Uterus (tissue), 4 donors: ENCODE results near the gene SCRT2. TPM values are rescaled to one million over a fixed set of nuclear protein-coding genes. Genes with fewer than 3 reads are reported as not detected.

ENCODE experiments used
- DNase-seq, 2 donors: peaks; one replicate each; pipeline ENCODE4 v3.0.0-alpha.2; 2019 to 2020
- H3K27ac ChIP-seq, 2 donors: fragments of 200-600 bp; sonication (generic); 1 replicate in 1 of 2; 2 replicates in 1 of 2; pipeline ENCODE4 v1.5.1; 2016 to 2018
- H3K27me3 ChIP-seq, 2 donors: fragments of 200-600 bp; sonication (generic); one replicate each; pipeline ENCODE4 v1.5.1; 2018 to 2019; ENCODE audit warnings: control low read depth in 1 of 2
- H3K36me3 ChIP-seq, 2 donors: fragments of 200-600 bp; sonication (generic); one replicate each; pipeline ENCODE4 v1.5.1; 2019; ENCODE audit warnings: control low read depth in 1 of 2
- H3K4me1 ChIP-seq, 2 donors: fragments of 200-600 bp; sonication (generic); one replicate each; pipeline ENCODE4 v1.5.1; 2018 to 2019; ENCODE audit warnings: control low read depth in 1 of 2
- H3K4me3 ChIP-seq, 2 donors: fragments of 200-600 bp; sonication (generic); 1 replicate in 1 of 2; 2 replicates in 1 of 2; pipeline ENCODE4 v1.5.1; 2018 to 2019; ENCODE audit warnings: mild to moderate bottlenecking in 1 of 2
- H3K9me3 ChIP-seq, 2 donors: fragments of 200-600 bp; sonication (generic); one replicate each; pipeline ENCODE4 v1.5.1; 2019; ENCODE audit warnings: control low read depth in 1 of 2
- POLR2A ChIP-seq, 2 donors: fragments of 450-650 bp; IDR thresholded peaks; one replicate each; pipeline ENCODE4 v1.6.1; 2016; ENCODE audit warnings: antibody characterized with exemption in 2 of 2, mild to moderate bottlenecking in 1 of 2, moderate library complexity in 1 of 2
- intact Hi-C: fragments of 100-400 bp; cut with DNase I; formaldehyde crosslinking; loops from one replicate; pipeline ENCODE4 v1.15.1; 2023; ENCODE audit warnings: low total_unique reads
- total RNA-seq, 4 donors: library from RNA; depleted of rRNA in 3 of 4; stranded (reverse); fragments of >200 nt in 3 of 4; gene quantifications; one replicate each; pipeline versions ENCODE4 v1.1.0 to v1.2.4, GENCODE V29; 2014 to 2023
- TF ChIP-seq, protein P1 (sequence below), 4 experiments: fragments of 200-600 bp in 2 of 4; fragments of 450-650 bp in 2 of 4; sonication (generic) in 2 of 4; IDR thresholded peaks; one replicate each; pipeline ENCODE4 v1.5.1; 2016 to 2019; ENCODE audit warnings: antibody characterized with exemption in 4 of 4, mild to moderate bottlenecking in 2 of 4, moderate library complexity in 1 of 4
- donor health status: DM: yes; HTN: yes; CAD: no.

Gene SCRT2
- total RNA-seq, 4 donors from 2014 or later = not detected

DNA sequence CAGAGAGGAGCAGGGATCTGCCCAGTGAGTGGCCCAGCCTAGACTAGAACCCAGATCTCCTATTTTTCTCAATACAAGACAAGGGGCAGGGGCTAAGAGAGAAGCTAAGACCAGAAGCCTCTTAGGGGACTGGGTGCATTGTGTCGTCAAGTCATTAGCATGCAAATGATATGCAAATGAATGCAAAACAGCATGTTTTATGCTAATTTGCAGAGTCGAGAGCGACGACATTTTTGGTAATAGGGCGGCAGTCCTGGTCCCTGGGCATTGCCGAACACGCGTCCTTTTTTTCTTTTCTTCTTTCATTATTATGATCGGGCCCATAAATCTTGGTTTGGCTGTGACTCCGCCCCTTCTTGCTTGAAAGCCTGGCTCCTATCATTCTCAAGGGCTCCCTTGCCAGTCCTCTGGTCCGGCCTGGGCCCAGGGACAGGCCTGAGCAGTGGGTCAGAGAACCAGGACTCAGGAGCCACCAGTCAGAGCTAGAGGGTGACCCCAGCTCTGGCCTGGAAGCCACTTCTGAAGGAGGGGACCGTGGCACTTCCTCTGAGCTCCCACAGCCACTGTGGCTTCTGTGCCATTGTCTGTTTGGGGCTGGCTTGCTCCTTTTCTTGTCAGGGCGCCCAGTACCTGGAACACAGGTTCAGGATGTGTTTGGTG is 32.0 kb upstream of the SCRT2 start:
- intact Hi-C loops = no loop called here
- no peak overlapping the region for H3K27ac ChIP-seq
- no peak for DNase-seq
- H3K27me3 ChIP-seq = peaks cover 0 to 18% of the 10 kb centered on the region in 2 donors
- H3K9me3 ChIP-seq = no peaks in the 10 kb centered on the region
- no peak overlapping the region for H3K4me3 ChIP-seq
- no peaks in the 10 kb centered on the region for H3K4me1 ChIP-seq
- no peaks in the 10 kb centered on the region for H3K36me3 ChIP-seq
- TF ChIP-seq POLR2A (IDR thresholded peaks at IDR 0.05) = no peak
- TF ChIP-seq, protein P1, sequence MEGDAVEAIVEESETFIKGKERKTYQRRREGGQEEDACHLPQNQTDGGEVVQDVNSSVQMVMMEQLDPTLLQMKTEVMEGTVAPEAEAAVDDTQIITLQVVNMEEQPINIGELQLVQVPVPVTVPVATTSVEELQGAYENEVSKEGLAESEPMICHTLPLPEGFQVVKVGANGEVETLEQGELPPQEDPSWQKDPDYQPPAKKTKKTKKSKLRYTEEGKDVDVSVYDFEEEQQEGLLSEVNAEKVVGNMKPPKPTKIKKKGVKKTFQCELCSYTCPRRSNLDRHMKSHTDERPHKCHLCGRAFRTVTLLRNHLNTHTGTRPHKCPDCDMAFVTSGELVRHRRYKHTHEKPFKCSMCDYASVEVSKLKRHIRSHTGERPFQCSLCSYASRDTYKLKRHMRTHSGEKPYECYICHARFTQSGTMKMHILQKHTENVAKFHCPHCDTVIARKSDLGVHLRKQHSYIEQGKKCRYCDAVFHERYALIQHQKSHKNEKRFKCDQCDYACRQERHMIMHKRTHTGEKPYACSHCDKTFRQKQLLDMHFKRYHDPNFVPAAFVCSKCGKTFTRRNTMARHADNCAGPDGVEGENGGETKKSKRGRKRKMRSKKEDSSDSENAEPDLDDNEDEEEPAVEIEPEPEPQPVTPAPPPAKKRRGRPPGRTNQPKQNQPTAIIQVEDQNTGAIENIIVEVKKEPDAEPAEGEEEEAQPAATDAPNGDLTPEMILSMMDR (IDR thresholded peaks at IDR 0.05) = no peak

- no peaks in the 10 kb centered on the region for H3K9me3 ChIP-seq
- H3K36me3 ChIP-seq = no peaks in the 10 kb centered on the region
- no peaks in the 10 kb centered on the region for H3K4me1 ChIP-seq
- no peak for TF ChIP-seq POLR2A (IDR thresholded peaks at IDR 0.05)
- intact Hi-C loops = no loop called here
- H3K27ac ChIP-seq = no peak overlapping the region
- no peak for DNase-seq
- peaks cover 0 to 18% of the 10 kb centered on the region in 2 donors for H3K27me3 ChIP-seq
- H3K4me3 ChIP-seq = no peak overlapping the region
These were observed 30.8 kb upstream of the SCRT2 start for GRCh38 chr20:706366-706885.

GRCh38 chr20:704726-705125 is 29.1 kb upstream of the SCRT2 start:
- Histone ChIP-seq H3K27me3 (peaks cover 0 to 10% of the 10 kb centered on the region in 2 donors), H3K4me1 (no peaks in the 10 kb centered on the region), H3K4me3 (no peak overlapping the region), H3K36me3 (no peaks in the 10 kb centered on the region), H3K9me3 (no peaks in the 10 kb centered on the region), H3K27ac (no peak overlapping the region)
- intact Hi-C loops = no loop called here
- DNase-seq = no peak
- no peak for TF ChIP-seq POLR2A (IDR thresholded peaks at IDR 0.05)
- TF ChIP-seq, protein P1 (IDR thresholded peaks at IDR 0.05) = no peak

DNA sequence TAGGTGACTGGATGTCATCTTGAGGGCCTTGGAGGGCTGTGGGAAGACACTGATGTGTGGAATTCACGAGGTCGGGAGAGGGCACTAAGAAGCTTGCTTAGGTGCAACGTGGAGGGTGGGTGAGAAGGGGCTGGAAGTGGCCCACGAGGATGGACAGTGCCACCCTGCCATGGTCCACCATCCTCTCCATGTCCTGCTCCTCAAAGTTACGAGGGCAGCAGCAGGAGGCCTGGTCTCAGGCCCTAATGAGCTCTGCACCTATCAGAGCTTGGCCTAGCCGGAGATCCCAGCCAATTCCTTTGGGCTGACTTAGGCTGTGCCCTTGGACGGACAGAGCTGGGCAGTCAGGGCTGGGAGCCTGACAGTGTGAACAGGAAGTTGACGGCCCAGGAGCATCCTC is 27.8 kb upstream of the SCRT2 start:
- no peaks in the 10 kb centered on the region for H3K9me3 ChIP-seq
- no peaks in the 10 kb centered on the region for H3K4me1 ChIP-seq
- no peak overlapping the region for H3K27ac ChIP-seq
- TF ChIP-seq, protein P1 (IDR thresholded peaks at IDR 0.05) = no peak
- no peak for TF ChIP-seq POLR2A (IDR thresholded peaks at IDR 0.05)
- no peak overlapping the region for H3K4me3 ChIP-seq
- H3K27me3 ChIP-seq = no peaks in the 10 kb centered on the region
- intact Hi-C loops = no loop called here
- no peaks in the 10 kb centered on the region for H3K36me3 ChIP-seq
- DNase-seq = no peak

DNA sequence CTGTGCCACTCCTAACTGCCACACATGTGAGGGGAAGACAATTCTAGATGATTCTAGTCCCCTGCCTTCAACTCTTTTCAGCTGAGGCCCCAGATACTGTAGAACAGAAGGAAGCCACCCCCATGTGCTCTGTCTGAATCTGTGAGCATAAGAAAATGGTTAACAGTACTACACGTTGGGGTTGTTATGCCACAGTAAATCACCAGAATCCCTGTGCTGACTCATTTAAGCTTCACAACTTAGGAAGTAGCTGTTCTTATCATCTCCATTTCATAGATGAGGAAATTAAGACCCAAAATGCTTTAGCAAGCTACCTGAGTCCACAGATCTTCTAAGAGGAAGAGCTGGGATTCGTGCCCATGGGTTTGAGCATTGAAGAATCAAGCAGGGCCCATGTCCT is 27.4 kb upstream of the SCRT2 start:
- Histone ChIP-seq H3K4me3 (no peak overlapping the region), H3K9me3 (no peaks in the 10 kb centered on the region), H3K36me3 (no peaks in the 10 kb centered on the region), H3K27me3 (no peaks in the 10 kb centered on the region), H3K27ac (no peak overlapping the region), H3K4me1 (no peaks in the 10 kb centered on the region)
- no peak for DNase-seq
- TF ChIP-seq, protein P1 (IDR thresholded peaks at IDR 0.05) = no peak
- TF ChIP-seq POLR2A (IDR thresholded peaks at IDR 0.05) = no peak
- intact Hi-C loops = no loop called here
